Stimulated activated CD4-positive, alpha-beta T cell treated with anti-CD3 and anti-CD28 coated beads, Interleukin-2, amount 100 ng/mL, for 48 hours (primary cell): ENCODE measurements around the gene RPUSD1.
A peak's percentile ranks its signal among the peaks of the same experiment; 100 is the strongest.

Source experiments
- DNase-seq, 2 donors: peaks; one replicate each; pipeline ENCODE4 v3.0.0-alpha.2; 2020

RPUSD1 gene

GRCh38 chr16:798666-799065 is 10.5 kb upstream of the RPUSD1 start:
- DNase-seq: no peak

GRCh38 chr16:797686-798085 is 9.5 kb upstream of the RPUSD1 start:
- no peak for DNase-seq

DNA sequence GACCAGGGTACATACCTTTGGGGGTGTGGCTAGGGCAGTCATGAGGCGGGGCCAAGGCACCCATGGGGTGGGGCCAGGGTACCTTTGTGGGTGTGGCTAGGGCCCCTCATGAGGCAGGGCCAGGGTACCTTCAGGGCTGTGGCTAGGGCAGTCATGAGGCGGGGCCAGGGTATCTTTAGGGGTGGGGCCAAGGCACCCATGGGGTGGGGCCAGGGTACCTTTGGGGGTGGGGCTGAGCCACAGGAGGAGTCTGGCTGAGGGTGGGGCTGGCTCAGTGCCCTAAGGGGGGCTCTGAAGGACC is 8.9 kb upstream of the RPUSD1 start:
- peak in 1 of 2 donors; percentile 32 for DNase-seq

DNA sequence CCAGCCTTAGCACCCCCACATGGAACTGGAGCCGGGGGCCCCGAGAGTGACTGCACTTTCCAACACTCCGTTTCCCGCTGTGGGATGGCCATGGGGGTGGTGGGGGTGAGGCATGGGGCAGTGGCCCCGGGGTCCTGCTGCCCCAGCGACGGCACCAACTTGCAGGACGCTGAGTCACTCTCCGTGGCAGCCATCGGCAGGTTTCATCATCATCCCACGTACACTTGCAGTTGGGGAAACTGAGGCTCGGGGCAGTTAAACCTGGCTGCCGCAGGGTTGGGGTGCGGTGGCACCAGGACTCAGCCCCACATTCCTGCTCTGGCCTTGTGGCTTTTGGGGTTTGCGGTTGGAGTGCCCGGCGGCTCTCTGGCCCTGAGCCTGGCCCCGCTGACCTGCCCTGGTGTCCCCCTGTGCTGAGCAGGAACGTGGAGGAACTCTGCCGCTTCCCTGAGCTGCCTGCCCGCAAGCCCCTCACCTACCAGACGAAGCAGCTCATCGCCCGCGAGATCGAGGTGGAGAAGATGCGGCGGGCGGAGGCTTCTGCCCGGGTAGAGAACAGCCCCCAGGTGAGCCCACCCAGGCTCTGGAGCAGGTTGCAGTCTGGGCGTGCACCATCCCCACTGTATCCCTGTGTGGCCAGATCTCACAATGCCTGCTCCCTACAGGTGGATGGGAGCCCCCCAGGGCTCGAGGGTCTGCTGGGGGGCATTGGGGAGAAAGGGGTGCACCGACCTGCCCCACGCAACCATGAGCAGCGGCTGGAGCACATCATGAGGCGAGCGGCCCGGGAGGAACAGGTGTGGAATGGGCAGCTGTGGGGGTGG is 8.3 kb upstream of the RPUSD1 start:
- DNase-seq: no peak

DNA sequence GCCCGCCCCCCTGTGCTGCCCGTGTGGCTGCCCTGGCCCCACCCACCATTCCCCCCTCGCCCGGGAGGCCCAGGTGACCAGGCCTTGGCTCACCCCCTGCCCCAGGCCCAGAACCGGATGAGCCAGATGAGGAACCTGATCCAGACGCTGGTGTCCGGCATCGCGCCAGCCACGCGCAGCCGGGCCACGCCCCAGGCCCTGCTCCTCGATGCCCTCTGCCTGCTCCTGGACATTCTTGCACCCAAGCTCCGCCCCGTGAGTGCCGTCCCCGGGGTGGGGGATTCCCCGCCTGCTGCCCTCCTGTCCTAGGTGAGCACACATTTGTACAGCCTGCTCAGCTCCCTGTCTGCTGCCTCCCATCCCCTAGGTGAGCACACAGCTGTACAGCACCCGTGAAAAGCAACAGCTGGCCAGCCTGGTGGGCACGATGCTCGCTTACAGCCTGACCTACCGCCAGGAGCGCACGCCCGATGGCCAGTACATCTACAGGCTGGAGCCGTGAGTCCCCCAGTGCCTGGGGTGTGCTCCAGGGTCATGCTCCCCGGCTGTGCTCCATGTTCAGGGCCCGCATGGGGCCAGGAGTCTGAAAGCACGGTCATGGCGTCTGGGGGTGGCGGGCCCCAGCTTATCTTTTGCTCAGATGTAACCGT is 7.5 kb upstream of the RPUSD1 start:
- no peak for DNase-seq

DNA sequence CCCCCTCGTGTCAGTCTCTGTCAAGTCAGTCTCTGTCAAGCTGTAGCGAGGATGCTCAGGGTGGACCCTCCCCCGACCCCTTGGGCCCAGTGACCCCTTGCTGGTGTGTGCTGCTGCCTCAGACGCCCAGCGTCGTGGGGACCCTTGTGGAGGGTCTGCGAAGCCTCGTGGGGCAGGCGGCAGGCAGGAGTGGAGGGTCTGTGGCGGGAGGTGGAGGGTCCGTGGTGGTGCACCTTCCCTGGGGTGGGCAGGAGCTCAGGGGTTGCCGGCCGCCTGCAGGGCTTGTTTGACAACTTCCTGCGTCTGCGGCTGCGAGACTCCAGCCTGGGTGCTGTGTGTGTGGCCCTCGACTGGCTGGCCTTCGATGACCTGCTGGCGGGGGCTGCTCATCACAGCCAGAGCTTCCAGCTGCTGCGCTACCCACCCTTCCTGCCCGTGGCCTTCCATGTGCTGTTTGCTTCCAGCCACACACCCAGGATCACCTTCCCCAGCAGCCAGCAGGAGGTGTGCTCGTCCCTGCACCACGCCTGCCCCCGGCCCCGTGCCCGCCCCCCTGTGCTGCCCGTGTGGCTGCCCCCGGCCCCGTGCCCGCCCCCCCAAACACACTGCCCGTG is 6.8 kb upstream of the RPUSD1 start:
- no peak for DNase-seq

- no peak for DNase-seq
Observed at GRCh38 chr16:794091-794822, 6.1 kb upstream of the RPUSD1 start.

DNA sequence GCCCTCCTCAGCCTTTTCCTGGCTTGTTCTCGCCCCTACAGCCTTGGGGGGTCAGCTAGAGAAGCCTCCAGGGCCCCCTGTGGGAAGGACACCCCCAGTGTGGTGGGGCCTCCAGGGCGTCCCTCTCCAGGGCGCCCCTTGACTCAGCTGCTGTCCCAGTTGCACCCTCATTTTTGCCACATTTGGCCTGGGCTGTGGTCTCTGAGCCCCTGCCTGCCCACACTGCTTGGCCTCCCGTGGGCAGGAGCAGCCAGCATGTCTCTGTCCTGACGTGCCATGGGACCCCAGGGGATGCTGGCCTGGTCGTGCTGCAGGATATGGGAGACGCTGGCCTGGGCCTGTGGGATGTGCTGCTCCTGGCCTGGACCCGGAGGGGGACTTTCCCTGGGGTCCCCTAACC is 5.2 kb upstream of the RPUSD1 start:
- no peak for DNase-seq

- DNase-seq: no peak
Observed at GRCh38 chr16:792221-792995, 4.2 kb upstream of the RPUSD1 start.

DNA sequence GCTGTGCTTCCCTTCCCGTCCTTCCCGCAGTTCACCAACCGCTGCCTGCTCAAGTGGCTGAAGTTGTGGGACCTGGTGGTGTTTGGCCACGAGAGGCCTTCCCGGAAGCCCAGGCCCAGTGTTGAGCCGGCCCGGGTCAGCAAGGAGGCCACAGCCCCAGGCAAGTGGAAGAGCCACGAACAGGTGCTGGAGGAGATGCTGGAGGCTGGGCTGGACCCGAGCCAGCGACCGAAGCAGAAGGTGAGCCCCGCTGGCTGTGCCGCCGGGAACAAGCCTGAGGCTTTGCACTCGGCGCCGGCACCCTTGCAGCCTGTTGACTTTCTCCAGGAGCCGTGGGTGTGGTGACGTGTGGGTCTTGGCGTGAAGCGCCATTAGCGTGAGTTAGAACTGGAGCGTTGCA is 3.0 kb upstream of the RPUSD1 start:
- DNase-seq: no peak

DNA sequence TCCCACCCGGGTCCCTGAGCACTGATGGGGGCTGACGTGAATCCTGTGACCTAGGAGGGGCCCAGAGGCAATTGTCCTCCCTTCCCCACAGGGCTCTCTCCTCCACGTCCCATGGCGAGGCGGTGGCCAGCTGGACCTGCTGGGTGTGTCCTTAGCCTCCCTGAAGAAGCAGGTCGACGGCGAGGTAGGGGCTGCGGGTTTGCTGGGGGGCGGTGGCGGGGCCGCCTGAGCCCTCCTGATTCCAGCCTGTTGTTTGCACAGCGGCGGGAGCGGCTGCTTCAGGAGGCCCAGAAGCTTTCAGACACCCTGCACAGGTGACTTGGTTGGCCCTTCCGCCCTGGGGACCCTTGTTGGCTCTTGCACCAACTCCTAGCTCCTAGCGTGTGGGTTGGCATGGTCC is 1.9 kb upstream of the RPUSD1 start:
- no peak for DNase-seq

- DNase-seq: no peak
Observed at GRCh38 chr16:789191-789850, 1.1 kb upstream of the RPUSD1 start.

- peak; percentile 90 to 94 for DNase-seq
Observed at GRCh38 chr16:788399-789126, 382 bp upstream of the RPUSD1 start, which contains the start of gene CHTF18. TSS of gene CHTF18 (plus strand) at chr16:788620. CDS start at chr16:788685, 65 bp downstream.

- DNase-seq: no peak
Observed at GRCh38 chr16:787321-787966, 737 bp downstream of the RPUSD1 start.

- DNase-seq: peak; percentile 69 to 80
Observed at GRCh38 chr16:785563-786535, 2.3 kb downstream of the RPUSD1 start.

DNA sequence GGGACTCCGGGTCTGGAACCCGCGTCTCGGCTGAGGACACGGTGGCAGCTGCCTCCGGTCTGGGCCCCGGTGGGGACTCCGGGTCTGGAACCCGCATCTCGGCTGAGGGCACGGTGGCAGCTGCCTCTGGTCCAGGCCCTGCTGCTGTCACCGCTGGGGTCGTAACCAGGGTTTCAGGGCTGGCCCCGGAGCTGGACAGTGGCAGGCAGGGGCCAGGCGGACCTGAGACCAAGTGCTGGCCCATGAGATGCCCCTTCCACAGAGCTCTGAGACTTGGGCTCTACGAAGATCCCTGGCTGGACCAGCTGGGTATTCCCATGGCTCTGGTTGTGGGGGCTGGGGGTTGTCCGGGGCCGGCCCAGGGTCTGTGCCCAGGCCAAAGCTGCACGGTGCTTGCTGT is 3.8 kb downstream of the RPUSD1 start:
- DNase-seq: no peak

DNA sequence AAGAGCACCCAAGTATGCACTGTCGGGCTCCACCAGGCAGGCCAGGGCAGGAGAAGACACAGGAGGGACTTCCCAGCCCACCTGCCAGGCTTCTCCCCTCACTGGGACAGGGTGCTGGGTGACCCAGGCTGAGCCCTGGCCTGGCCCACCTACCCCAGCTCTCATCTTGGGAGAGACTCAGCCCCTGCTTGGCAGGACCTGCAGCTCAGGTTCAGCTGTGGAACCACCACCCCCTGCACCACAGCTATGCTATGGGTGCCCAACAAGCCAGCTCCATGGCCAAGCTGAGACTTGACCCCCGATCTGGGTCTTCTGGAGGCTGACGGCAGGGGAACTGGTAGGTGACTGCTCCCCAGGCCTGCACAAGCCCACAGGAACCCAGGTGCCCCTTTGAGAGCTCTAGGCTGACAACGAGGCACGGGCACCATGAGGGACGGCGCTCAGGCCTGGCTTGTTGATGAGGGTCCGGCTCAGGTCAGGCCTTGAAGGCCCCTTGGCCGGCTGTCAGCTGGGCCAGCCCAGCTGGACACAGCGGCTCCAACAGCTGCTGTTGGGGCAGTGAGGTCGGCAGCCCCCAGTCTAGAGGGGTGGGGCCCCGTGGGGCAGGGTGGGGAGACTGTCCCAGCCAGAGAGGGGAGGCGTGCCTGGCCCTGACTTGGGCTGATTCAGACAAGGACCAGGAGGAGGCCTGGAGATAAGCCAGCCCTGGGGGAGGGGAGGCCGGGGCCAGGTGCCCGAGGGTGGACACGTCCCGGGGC is 4.6 kb downstream of the RPUSD1 start:
- DNase-seq: no peak

DNA sequence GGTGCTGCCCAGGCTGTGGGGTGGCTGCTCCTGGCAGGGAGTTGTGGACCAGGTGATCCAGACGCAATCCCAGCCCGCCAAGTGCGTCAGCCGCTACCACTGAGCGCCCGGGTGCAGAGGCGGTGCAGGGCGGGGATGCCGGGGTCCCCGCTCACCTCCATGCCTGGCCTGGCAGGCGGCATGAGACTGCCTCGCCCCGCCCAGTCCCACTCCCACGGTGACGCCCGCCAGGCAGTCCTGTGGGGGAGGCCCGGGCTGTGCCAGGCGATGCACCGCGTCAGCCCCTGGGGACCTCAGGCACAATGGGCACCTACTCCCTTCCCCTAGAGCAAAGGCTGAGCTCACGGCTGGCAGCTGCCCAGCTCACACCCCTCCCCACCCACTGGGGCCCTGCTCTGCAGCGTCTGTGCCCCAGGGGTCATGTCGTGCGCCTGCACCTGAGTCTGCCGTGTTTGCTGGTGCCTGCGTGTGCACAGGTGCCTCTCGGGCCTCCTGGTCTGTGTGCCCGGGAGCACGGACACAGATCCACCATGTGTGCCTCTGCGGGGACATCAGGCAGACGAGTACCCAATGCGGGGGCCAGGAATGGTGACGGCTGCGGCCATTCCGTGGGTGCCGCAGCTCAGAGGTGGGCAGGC is 5.3 kb downstream of the RPUSD1 start:
- no peak for DNase-seq
